OCI-LY3 (cell line): ENCODE measurements around the gene RBM6.

Experiments
- H2AFZ ChIP-seq: fragments of 200-600, 300-600 bp; shearing (Covaris generic); 2 replicates; pipeline ENCODE4 v1.6.0; 2014; ENCODE audit warnings: antibody characterized with exemption, low read depth, low read length
- H3K27ac ChIP-seq: fragments of 200-600, 300-600 bp; sonication (generic); 2 replicates; pipeline ENCODE4 v1.5.1; 2014; ENCODE audit warnings: mild to moderate bottlenecking, low read length, moderate library complexity, mixed read lengths
- H3K27me3 ChIP-seq: fragments of 200-600, 300-600 bp; sonication (generic); 2 replicates; pipeline ENCODE4 v1.6.1; 2014; ENCODE audit warnings: low read depth, low read length, mixed read lengths
- H3K36me3 ChIP-seq: fragments of 200-600, 300-600 bp; sonication (generic); replicated peaks from 2 replicates; pipeline ENCODE3; 2014; ENCODE audit warnings: low read depth, low read length, mixed read lengths
- H3K4me1 ChIP-seq: fragments of 300-600, 200-600 bp; sonication (generic); 2 replicates; pipeline ENCODE4 v1.6.1; 2014; ENCODE audit warnings: low read length, mixed read lengths
- H3K4me2 ChIP-seq: fragments of 200-600, 300-600 bp; sonication (generic); 2 replicates; pipeline ENCODE4 v1.6.1; 2014; ENCODE audit warnings: low read length, mixed read lengths
- H3K4me3 ChIP-seq: fragments of 300-600, 200-600 bp; sonication (generic); 2 replicates; pipeline ENCODE4 v1.5.1; 2014; ENCODE audit warnings: antibody characterized with exemption, mild to moderate bottlenecking, low read length, moderate library complexity
- H3K79me2 ChIP-seq: fragments of 300-600, 200-600 bp; shearing (Covaris generic); 2 replicates; pipeline ENCODE4 v1.6.1; 2014; ENCODE audit warnings: mild to moderate bottlenecking, low read length, mixed read lengths
- H3K9ac ChIP-seq: fragments of 300-600, 200-600 bp; shearing (Covaris generic); 2 replicates; pipeline ENCODE4 v1.6.0; 2014; ENCODE audit warnings: mild to moderate bottlenecking, low read length, moderate library complexity
- H3K9me3 ChIP-seq: fragments of 200-600, 300-600 bp; shearing (Covaris generic); 2 replicates; pipeline ENCODE4 v1.6.1; 2014; ENCODE audit warnings: low read length, mixed read lengths; ENCODE audit not compliant: insufficient read depth
- H4K20me1 ChIP-seq: fragments of 200-600, 300-600 bp; sonication (generic); 2 replicates; pipeline ENCODE4 v1.6.1; 2016; ENCODE audit warnings: low read length, mixed read lengths; ENCODE audit not compliant: insufficient read depth
- CTCF ChIP-seq: fragments of 200-600, 300-600 bp; sonication (generic); IDR thresholded peaks from 2 replicates; pipeline ENCODE4 v1.5.1; 2014; ENCODE audit warnings: antibody characterized with exemption, low read length, low read depth
- EZH2phosphoT487 ChIP-seq: fragments of 200-600 bp; shearing (Covaris generic); IDR thresholded peaks from 2 replicates; pipeline ENCODE4 v1.6.1; 2018; ENCODE audit warnings: antibody characterized with exemption, mixed run types, low read depth

RBM6 gene

GRCh38 chr3:50001511-50001910 is 61.6 kb downstream of the RBM6 start:
- H3K79me2 ChIP-seq, result peaks cover 11% of the 10 kb centered on the region; the same call in 1 of the 2 replicates

GRCh38 chr3:50003216-50003615 is 63.3 kb downstream of the RBM6 start:
- no peak overlapping the region for H3K9ac ChIP-seq
- no peak overlapping the region for H3K27ac ChIP-seq
- no peak overlapping the region for H2AFZ ChIP-seq
- H3K36me3 ChIP-seq, result peaks cover 23% of the 10 kb centered on the region
- H3K27me3 ChIP-seq, result no peaks in the 10 kb centered on the region
- H3K4me3 ChIP-seq, result no peak overlapping the region
- TF ChIP-seq EZH2phosphoT487 (no peak), CTCF (no peak)
- peaks cover 11% of the 10 kb centered on the region; the same call in 1 of the 2 replicates for H3K79me2 ChIP-seq
- 0 out of 2 replicates have a peak, but pooled peaks cover 8% of the 10 kb centered on the region for H4K20me1 ChIP-seq
- H3K4me1 ChIP-seq, result no peaks in the 10 kb centered on the region
- no peak overlapping the region for H3K4me2 ChIP-seq
- no peaks in the 10 kb centered on the region for H3K9me3 ChIP-seq

More at GRCh38 chr3:50001511-50001910, 61.6 kb downstream of the RBM6 start:
- no peak overlapping the region for H3K9ac ChIP-seq
- TF ChIP-seq EZH2phosphoT487 (no peak), CTCF (no peak)
- no peak overlapping the region for H3K4me3 ChIP-seq
- H3K27me3 ChIP-seq, result no peaks in the 10 kb centered on the region
- peaks cover 24% of the 10 kb centered on the region for H3K36me3 ChIP-seq
- no peaks in the 10 kb centered on the region for H3K9me3 ChIP-seq
- H3K27ac ChIP-seq, result no peak overlapping the region
- H2AFZ ChIP-seq, result no peak overlapping the region
- H3K4me1 ChIP-seq, result no peaks in the 10 kb centered on the region
- no peak overlapping the region for H3K4me2 ChIP-seq
- H4K20me1 ChIP-seq, result peaks cover 15% of the 10 kb centered on the region

GRCh38 chr3:50003824-50004223 is 63.9 kb downstream of the RBM6 start:
- H3K27me3 ChIP-seq, result no peaks in the 10 kb centered on the region
- H3K36me3 ChIP-seq, result peaks cover 23% of the 10 kb centered on the region
- H3K4me3 ChIP-seq, result no peak overlapping the region
- no peak overlapping the region for H3K27ac ChIP-seq
- H2AFZ ChIP-seq, result no peak overlapping the region
- H4K20me1 ChIP-seq, result 0 out of 2 replicates have a peak, but pooled peaks cover 4% of the 10 kb centered on the region
- no peak overlapping the region for H3K9ac ChIP-seq
- peaks cover 11% of the 10 kb centered on the region; the same call in 1 of the 2 replicates for H3K79me2 ChIP-seq
- H3K9me3 ChIP-seq, result no peaks in the 10 kb centered on the region
- H3K4me1 ChIP-seq, result no peaks in the 10 kb centered on the region
- TF ChIP-seq CTCF (no peak), EZH2phosphoT487 (no peak)
- no peak overlapping the region for H3K4me2 ChIP-seq

- no peaks in the 10 kb centered on the region for H3K9me3 ChIP-seq
- H3K27me3 ChIP-seq, result no peaks in the 10 kb centered on the region
- H4K20me1 ChIP-seq, result 0 out of 2 replicates have a peak, but pooled peaks cover 3% of the 10 kb centered on the region
- no peaks in the 10 kb centered on the region for H3K4me1 ChIP-seq
- no peak overlapping the region for H3K27ac ChIP-seq
- H3K79me2 ChIP-seq, result peaks cover 7% of the 10 kb centered on the region; the same call in 1 of the 2 replicates
- H3K4me3 ChIP-seq, result no peak overlapping the region
- no peak overlapping the region for H2AFZ ChIP-seq
- peaks cover 6% of the 10 kb centered on the region for H3K36me3 ChIP-seq
- no peak overlapping the region for H3K9ac ChIP-seq
- TF ChIP-seq EZH2phosphoT487 (no peak), CTCF (no peak)
- H3K4me2 ChIP-seq, result no peak overlapping the region
Measured at GRCh38 chr3:50008931-50009330, 69.0 kb downstream of the RBM6 start.
